Stimulated activated CD4-positive, alpha-beta T cell treated with anti-CD3 and anti-CD28 coated beads, TNF-alpha, amount 100 ng/mL, for 48 hours (primary cell): ENCODE results near the gene NRXN2.

Experiments used
- DNase-seq, 3 donors: peaks; one replicate each; pipeline ENCODE4 v3.0.0-alpha.2; 2020; ENCODE audit warnings: low read depth in 3 of 3

The NRXN2 gene

DNA sequence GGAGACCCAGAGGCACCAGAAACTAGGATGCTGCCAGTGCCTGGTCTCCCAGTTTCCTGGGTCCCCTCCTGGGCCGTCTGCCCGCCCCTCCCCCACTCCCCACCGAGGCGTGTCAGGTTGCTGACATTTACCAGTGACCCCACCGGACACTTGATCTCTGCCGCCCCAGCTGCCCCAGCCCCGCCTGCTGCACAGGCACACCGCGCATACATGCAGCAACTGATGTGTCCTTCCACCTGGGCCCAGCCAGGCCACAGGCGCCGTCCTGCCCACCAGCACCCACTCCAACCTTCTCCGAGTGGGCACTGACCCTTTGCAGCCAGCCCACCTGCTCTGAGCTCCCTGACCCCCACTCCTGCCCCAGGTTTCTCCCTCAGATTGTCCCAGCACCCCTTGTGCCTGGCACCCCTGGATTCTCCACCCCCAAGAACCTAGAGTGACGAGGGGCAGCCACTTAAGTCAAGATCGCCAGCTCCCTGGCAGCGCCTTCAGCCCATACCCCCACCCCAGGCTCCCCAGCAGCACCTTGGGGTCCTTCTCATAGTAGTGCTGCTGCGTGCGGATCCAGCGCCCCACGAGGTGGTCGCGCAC is 36.2 kb upstream of the NRXN2 start:
- DNase-seq, result no peak

DNA sequence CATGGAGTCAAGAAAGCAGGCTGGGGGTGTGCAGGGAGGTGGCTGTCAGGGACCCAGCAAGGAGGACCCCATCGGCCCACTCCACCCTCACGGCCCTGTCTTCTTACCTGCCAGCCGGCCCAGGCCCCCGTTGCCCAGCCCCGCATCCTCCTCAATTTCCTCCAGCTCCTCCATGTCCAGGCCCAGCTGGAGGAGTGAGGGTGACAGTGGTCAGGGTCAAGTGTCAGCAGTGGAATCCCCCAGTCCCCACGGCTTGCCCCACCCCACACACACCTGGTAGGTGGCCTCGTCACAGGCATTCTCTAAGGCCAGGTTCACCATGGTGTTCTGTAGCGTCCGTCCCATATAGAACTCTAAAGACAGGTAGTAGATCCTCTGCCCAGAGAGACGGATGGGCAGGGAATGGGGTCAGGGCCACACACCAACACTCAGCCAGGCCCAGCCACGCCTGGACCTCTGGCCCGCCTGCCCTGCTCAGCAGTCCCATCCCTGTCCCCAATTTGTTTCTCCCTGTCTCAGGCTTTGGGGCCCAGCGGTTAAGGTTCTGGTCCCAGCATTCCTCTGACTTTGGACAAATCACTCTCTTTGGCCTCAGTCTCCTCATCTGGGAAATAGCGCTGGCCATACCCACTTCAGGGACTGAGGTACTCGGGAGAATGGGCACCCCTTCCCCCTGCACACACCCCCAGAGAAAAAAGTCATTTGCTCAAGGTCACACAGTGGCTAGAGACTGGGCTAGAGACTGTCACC is 35.5 kb upstream of the NRXN2 start:
- no peak for DNase-seq

DNA sequence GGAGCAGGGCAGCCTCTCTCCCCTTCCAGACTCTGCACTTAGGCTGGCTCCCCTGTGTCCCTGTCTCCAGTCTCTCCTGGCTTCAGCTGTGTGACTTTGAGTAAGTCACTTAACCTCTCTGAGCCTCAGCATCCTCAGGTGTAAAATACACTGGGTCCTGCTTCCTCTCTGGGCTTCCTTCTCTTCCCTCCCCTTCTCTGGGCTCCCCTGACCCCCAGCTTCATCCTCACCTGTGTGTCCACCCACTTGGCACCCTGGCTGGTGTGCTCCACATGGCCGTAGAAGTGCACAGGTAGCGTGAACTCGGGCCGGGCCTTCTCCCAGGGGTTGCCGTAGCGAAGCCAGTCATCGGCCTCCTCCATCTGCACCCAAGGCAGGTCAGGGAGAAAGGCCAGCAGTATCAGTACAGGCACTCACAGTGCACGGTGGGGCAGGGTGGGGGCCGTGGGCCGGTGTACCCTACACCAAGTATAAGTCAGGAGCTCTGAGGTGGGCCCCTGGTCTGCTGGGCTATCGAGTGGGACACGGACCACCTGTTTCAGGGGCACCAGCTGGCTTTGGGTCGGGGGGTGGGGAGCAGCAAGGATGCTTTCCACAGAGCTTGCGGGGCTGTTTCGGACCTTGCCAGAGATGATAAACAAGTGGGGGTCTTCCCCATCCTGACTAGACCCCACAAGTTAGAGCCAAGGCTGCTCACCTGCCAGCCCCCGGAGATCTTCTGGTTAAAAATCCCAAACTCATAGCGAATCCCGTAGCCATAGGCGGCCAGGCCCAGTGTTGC is 34.7 kb upstream of the NRXN2 start:
- no peak for DNase-seq

DNA sequence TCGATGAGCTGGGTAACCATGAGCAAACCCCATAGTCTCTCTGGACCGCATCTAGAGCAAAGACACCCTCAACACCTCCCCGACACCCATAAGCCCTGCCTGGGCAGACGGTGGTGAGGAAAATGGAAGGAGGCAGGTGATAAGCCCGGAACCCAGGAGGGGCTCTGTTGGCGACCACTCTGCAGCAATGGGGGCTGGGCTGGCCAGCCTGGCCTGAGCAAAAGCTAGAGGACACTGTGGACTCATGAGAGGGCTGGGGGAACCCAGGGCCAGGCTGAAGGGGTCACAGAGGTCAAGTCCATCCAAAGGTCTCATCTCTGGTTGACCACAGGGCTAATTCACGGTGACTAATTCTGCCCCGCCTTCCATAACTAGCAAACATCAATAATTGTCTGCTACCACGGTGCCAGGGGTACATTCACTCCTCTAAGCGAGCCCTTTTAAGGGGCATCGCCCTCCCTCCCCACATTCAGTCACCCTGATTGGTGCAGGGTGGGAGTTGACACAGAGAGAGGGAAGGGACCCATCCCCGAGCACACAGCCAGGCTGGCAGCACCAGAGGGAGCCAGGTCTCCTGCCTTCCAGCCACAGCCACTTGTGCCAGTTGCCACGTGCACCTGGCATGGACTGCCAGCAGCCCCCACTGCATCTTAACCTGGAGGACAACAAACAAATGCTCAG is 32.8 kb upstream of the NRXN2 start:
- no peak for DNase-seq

DNA sequence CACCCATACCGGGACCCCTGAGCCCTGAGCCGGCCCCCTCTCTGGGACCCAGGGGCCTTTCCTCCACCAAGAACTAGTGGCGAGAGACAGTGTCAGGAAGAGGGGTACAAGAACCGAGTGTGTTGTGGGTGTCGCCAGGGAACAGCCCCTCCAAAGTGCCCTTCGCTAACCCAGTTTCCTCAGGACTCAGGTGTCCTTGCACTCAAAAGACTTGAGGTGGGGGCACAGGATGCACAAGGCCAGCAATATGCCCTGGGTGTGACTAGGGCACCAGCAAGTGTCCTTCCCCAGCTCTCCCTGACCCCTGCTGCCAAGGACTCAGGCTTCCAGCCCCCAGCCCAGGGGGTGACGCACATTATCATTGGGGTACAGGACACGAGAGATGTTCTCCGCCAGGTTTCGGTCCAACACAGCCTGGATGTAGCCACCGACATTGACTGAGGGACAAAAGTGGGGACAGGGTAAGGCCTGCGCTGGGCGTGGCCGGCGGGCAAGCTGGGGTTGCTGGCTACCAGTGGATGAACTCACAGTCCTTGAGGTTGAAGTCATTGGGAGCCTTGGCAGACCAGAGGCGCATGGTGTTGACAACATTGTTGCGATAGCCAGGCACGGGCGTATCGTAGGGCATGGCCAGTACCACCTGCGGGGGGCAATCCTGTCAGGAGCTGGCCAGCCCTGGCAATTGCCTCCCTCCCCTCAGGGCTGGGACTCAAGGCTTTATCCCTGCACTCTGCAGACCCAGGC is 32.1 kb upstream of the NRXN2 start:
- no peak for DNase-seq

DNA sequence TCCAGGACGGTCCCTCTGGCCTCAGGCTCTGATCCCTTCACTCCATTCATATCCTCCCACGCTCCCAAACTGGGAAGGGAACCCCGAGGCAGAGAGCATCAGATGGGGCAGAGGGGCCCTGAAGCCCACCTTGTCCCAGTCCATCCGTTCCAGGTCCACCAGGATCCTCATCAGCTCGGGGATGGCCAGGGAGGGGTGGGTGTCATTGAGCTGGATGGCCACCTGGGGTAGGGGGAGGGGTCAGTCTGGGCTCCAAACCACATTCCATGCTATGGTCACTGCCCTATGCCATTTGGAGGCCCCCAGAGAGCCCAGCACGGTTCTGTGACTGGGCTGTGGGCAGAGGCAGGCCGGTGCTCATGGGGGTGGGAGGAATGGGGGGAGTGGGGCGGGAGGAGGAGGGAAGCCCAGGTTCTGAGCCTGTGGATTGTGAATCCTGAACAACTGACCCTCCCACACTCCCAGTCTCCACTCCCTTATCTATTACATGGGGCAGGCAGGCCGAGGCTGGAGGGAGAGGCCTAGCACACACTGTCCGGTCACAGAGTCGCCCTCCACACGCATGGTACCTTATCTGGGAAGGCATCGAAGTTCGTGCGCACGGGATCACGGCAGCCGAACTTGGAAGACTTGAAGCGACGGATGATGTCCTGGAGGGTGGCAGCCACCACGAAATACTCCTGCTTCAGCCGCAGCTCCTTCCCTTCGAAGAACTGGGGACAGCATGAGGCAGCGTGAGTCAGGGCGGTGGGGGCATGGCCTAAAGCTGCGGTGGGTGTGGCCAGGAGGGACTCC is 31.3 kb upstream of the NRXN2 start:
- no peak for DNase-seq

DNA sequence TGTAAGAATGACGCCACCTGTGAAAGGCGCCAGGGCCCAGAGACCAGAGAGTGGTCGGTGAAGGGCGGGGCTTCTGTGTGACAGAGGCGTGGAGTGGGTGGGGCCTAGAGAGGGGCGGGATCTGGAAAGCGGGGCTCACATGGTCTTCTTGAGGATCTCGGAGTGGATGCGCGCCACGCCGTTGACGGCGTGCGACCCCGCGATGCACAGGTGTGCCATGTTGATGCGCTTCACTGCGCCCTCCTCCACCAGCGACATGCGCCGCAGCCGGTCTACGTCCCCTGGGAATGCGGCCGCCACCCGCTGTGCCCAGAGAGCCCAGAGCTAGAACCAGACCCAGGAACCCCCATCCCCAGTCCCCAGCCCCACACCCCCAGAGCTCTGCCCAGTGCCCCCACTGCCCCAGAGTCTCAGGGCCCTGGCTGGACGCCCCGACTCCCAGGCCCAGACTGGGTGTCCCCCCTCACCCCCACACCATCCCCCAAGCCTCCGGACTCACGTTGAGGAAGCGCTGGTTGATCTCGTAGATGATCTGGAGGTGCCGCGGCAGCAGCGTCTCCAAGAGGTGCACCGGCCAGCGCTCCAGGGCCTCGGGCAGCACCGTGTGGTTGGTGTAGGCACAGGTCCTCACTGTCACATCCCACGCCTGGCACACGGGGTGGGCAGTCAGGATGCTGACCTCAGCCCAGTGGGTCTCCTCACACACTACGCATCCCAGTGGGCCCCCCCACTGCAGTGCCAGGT is 30.6 kb upstream of the NRXN2 start:
- DNase-seq, result no peak

DNA sequence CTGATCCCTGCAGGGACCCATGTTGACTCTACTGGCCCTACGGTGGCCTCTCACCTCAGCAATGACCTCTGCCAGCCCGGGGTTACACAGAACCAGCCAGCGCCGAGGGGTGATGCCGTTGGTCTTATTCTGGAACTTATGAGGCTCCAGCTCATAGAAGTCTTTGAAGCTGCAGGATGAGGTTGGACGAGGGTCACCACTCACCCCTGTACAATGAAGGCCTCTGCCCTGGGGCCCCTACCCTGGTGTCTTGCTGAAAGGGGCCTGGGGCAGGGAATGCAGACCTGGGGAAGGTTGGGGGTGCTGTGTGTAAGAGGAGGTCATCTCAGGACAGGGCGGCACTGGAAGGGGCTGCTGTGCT is 30.0 kb upstream of the NRXN2 start:
- DNase-seq, result no peak

DNA sequence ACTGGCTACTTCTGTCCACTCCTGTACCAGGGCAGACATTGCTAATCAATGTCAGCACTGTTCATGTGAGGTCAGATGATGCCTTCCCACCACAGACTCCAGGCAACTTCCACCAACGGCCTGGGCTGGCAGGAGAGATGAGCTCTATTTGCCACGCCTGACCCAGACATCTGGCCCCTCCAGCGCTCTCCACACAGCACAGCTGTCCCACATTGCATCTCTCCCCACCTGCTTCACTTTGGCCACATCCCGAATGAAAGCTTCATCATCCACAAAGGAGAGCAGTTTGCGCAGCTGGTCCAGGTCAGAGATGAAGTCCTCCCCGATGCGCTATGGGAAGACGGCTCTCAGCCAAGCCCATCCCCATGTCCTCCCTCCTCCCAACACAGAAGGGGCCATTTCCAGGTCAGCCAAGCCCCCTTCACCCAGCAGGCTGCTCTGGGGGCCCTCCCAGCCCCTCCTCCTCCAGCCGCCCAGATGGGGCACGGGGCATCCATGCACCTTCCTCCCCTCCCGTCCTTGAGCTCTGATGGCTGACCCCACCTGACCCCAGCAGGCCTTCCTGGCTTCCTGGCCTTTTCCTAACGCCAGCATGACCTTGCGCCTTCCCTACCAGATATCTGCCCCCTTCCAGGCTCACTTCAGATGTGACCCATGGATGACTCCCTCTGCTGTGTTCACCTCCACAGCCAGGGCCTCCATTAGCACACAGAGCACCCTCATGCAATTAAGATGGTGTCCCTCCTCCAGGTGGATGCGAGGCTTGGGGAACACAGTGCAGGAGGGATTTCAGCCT is 29.4 kb upstream of the NRXN2 start:
- DNase-seq, result no peak

DNA sequence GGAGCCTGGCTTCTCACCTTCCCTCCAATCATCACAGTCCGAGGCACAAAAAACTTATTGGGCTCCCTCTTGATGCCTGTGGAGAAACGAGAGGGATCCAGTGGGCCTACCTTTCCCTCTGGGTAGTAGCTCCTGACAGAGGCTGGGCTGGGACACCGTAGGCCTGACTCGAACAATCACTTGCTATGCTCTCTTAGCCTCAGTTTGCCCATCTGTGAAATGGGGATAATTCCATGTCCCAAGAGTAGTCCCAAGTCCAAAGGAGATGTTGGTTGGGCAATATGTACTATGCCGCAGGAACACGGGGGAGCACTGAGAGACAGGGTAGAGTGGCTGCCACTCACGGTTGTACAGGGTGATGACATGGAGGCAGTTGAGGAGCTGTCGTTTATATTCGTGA is 28.6 kb upstream of the NRXN2 start:
- DNase-seq, result no peak

DNA sequence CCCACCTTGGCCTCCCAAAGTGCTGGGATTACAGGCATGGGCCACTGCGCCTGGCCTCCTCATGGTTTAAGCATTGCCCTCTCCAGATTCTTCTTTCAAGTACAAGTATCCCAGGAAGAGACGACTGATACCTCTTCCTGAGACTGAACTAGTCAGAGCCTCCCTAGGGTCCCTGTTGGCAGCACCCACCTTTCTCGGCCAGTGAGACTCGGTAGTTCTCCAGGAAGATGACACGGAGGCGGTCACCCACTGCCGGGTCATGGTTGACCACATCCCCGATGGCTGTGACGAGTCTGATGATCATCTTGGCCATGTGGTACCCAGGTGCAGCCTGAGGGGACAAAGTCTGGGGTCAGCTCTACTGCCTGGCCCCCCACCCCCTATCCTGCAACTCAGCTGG is 28.1 kb upstream of the NRXN2 start:
- DNase-seq, result no peak

DNA sequence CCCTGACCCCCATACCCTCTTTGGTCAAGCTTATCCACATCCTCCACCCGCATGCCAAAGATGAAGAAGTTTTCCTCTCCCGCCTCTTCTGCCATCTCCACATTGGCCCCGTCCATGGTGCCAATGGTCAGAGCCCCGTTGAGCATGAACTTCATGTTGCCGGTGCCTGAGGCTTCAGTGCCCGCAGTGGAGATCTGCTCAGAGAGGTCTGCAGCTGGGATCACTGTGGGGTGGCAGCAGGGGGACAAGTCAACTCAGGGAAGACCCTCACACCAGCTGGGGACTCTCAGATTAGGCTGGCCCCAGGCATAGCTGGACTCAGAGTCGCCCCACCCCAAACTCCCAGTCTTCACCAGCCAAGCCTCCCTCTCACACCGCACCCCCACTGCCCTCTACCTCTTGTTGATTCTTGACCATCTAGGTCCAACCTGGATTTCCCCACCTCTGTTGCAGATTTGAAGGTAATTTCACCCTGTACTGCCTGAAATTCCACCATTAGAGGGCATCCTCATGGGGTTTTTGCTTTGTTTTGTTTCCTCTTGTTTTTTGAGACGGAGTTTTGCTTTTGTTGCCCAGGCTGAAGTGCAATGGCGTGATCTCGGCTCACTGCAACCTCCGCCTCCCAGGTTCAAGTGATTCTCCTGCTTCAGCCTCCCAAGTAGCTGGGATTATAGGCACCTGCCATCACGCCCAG is 27.5 kb upstream of the NRXN2 start:
- no peak for DNase-seq

DNA sequence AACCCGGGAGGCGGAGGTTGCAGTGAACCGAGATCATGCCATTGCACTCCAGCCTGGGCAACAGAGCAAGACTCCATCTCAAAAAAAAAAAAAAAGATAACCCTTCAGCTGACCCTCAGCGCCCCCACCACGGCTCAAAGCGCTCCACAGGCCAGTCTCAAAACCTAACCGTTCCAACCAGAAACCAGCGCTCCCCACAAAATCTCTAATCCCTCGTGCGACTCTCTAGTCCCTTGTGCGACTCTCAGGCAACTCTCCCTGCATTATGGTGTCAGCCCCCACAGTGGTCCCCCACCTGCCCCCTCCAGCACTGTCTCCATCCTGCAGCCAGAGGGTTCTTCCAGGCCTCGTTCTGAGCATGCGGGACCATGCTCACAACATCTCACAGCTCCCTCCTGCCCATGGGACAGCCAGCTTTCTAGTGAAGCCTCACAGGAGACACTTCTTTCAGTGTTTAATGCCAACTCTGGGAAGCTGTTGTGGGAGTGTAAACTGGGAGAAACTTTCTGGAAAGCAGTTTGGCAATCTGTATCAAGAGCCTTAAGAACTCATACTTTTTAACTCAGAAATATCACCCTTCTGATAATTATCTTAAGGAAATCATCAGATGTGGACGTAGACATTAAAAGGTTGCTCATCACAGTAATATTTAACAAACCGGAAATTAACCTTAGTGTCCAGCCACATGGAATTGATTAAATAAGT is 25.1 kb upstream of the NRXN2 start:
- DNase-seq, result no peak

DNA sequence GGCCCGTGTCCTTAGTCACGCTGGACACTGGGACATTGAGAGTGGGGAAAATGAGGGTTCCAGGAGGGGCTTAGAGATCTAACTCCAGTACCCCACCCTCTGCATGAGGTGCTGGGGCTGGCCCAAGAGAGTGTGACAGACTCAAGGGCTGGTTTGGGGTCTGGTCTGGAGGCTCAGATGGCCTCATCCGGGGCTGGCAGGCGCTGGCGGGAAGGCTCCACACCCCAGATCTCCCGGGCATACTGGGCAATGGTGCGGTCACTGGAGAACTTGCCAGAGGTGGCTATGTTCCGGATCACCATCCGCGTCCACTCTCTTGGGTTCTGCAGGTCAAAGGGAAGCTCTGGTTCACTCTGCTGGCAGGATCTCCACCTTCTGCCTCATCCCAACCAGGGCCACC is 23.5 kb upstream of the NRXN2 start:
- DNase-seq, result no peak

DNA sequence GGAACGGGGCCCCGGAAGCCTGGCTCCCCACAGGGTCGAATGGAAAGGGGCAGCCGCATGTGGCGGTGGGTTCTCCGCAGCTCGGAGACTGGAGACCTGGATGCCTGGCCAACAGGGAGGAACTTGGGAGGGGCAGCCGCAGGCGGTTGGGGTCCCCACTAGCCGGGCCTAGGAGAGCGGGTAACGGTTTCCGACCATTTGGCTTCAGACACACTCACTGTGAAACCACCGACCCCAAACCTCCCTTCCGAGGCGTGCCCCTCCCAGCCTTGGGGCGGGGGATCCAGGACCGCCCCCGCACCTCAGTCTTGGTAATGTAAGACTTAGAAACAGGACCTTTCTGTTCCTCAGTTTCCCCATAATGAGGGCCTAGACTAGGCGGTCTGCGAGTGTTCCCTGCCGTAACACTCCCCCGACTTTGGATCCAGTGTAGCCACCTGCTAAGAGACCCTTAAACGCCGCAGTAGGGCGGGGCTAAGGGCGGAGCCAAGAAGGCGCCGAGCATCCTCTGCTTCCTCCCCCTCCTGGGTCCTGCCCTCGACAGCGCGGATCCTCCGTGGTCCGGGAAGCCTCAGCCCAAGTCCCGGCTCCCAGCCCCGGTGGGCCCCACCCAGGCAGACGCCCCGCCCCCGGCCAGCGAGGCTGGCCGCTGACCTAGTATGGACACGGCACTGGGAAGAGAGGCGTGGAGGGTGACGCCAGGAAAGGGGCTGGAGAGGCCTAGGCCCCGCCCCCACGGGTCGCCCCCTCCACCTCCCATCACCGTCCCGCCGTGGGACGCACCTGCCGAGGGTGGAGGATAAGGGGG is 22.7 kb upstream of the NRXN2 start:
- DNase-seq, result no peak

DNA sequence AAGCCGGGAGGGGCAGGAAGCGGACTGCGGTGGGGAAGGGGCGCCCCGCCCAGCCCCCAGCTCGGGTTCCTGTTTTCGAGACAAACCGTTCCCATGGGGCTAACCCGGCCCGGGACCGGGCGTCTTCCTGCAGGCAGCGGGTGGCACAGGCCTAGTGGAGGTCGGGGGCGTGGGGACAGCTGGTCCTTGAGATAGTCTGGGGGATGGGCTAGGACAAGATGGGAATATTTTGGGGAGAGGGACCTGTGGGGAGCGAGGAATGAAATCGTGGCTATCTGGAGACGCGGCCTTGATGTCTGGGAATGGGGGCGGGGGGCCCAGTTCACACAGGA is 22.2 kb upstream of the NRXN2 start:
- DNase-seq, result no peak

DNA sequence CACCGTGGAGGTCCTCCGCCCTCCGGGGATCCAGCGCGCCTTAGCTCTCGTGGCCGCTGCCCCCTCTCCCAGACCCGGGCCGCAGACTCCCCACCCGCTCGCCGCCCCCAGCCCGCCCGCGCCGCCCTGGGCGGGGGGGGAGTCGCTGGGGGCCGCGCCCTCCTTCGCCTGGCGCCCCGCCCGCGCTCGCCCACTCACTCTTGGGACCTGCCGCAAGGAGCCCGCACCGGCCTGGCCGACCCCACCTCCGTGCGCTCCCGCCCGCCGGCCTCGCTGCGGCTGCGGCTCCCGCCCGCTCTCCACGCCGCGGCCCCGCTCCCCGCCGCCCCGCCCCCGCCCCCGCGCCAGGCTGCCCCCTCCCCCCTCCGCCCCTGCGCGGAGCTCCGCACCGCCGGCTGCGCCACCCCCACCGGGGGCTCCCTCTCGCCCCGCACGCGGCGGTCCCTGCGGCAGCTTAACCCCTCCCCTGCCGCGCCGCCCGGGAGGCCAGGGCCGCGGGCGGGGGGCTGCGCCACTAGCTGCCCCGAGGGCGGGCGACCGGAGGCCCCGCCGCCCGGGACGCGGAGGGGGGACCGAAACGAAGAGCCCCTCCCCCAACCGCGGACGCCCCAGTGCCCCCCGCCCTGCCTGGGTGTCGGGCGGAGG is 21.7 kb upstream of the NRXN2 start:
- no peak for DNase-seq
